ENCODE data around the gene DERL3. TPM values are rescaled to one million over a fixed set of nuclear protein-coding genes. Genes with fewer than 3 reads are reported as not detected.
"Not testable (repeated sequence)": the region's sequence is repeated elsewhere in the genome, so short reads cannot be mapped to it uniquely, and the experiment has no call there.

Gene DERL3
- polyA plus RNA-seq, 1 donor (not counting 4 experiments of a cell fraction or from before 2014, with no cell fraction given) = 0.05 TPM

DNA sequence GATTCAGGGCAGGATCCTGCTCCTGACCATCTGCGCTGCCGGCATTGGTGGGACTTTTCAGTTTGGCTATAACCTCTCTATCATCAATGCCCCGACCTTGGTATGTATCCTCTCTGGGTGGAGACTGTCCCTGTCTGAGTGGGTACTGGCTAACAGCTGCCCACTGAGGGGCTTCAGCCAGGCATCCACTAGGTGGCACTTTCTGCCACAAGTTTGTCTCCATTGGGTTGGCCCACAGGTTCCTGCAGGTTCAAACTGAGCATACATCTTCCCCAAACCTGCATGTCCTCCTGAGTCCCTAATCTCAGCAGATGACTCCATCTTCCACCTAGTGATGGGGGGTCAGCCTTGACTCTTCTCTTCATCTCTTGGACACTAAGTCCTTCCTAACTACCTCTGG, 23.3 kb upstream of the DERL3 start:
- Histone ChIP-seq H3K27me3 (ENCODE audit: control insufficient read depth, extremely low read depth, insufficient read depth, low read length) (no peaks in the 10 kb centered on the region), H3K27ac (ENCODE audit: control insufficient read depth, insufficient read depth, low read length) (no peak overlapping the region), H3K9ac (ENCODE audit: control insufficient read depth, extremely low read depth, insufficient read depth, low read length) (no peak overlapping the region), H3K4me1 (ENCODE audit: control insufficient read depth, extremely low read depth, insufficient read depth, low read length) (peaks cover 6% of the 10 kb centered on the region), H3K4me3 (ENCODE audit: control insufficient read depth in 2 of 3, extremely low read depth in 1 of 3, insufficient read depth in 2 of 3, low read depth in 1 of 3, low read length in 3 of 3) (no peak overlapping the region), H3K79me2 (ENCODE audit: control insufficient read depth, insufficient read depth, low read length) (no peaks in the 10 kb centered on the region), H4K20me1 (ENCODE audit: control insufficient read depth, extremely low read depth, insufficient read depth, low read length) (no peaks in the 10 kb centered on the region), H3K9me1 (ENCODE audit: control insufficient read depth, extremely low read depth, insufficient read depth, low read length) (no peaks in the 10 kb centered on the region), H2AFZ (ENCODE audit: control insufficient read depth, low read length) (no peak overlapping the region), H3K4me2 (ENCODE audit: control insufficient read depth, extremely low read depth, insufficient read depth, low read depth, low read length) (no peak overlapping the region), H3K9me3 (ENCODE audit: control insufficient read depth, low read depth, low read length) (no peaks in the 10 kb centered on the region), H3K36me3 (ENCODE audit: control insufficient read depth in 2 of 2, extremely low read depth in 1 of 2, insufficient read depth in 2 of 2, low read length in 2 of 2) (no peaks in the 10 kb centered on the region)
- DNase-seq (ENCODE audit: low read depth, low spot score) (no peak), FAIRE-seq (no peak)
- TF ChIP-seq EZH2 (IDR thresholded peaks at IDR 0.05; ENCODE audit: low read length) = no peak
- TF ChIP-seq, protein P1, sequence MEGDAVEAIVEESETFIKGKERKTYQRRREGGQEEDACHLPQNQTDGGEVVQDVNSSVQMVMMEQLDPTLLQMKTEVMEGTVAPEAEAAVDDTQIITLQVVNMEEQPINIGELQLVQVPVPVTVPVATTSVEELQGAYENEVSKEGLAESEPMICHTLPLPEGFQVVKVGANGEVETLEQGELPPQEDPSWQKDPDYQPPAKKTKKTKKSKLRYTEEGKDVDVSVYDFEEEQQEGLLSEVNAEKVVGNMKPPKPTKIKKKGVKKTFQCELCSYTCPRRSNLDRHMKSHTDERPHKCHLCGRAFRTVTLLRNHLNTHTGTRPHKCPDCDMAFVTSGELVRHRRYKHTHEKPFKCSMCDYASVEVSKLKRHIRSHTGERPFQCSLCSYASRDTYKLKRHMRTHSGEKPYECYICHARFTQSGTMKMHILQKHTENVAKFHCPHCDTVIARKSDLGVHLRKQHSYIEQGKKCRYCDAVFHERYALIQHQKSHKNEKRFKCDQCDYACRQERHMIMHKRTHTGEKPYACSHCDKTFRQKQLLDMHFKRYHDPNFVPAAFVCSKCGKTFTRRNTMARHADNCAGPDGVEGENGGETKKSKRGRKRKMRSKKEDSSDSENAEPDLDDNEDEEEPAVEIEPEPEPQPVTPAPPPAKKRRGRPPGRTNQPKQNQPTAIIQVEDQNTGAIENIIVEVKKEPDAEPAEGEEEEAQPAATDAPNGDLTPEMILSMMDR (optimal IDR thresholded peaks at IDR 0.05 in 1 of 3, IDR thresholded peaks at IDR 0.05 in 1 of 3, conservative IDR thresholded peaks at IDR 0.05 in 1 of 3; ENCODE audit: extremely low read depth in 1 of 3, insufficient read depth in 2 of 3, low read length in 3 of 3) = peak; percentile 64 to 85 (median 67)
- dilution Hi-C loops (cut with MboI; ENCODE audit: extremely low pct_ligation_motif_present, low sequenced_read_pairs) = no loop called here

GRCh38 chr22:23860187-23860586, 21.4 kb upstream of the DERL3 start:
- not testable (repeated sequence) for H3K36me3 ChIP-seq (ENCODE audit: control insufficient read depth in 2 of 2, extremely low read depth in 1 of 2, insufficient read depth in 2 of 2, low read length in 2 of 2); FAIRE-seq

GRCh38 chr22:23859201-23859600, 20.4 kb upstream of the DERL3 start:
- H3K4me1 ChIP-seq (ENCODE audit: control insufficient read depth, extremely low read depth, insufficient read depth, low read length) = peaks cover 10% of the 10 kb centered on the region
- no peaks in the 10 kb centered on the region for H3K36me3 ChIP-seq (ENCODE audit: control insufficient read depth in 2 of 2, extremely low read depth in 1 of 2, insufficient read depth in 2 of 2, low read length in 2 of 2)
- H3K4me3 ChIP-seq (ENCODE audit: control insufficient read depth in 2 of 3, extremely low read depth in 1 of 3, insufficient read depth in 2 of 3, low read depth in 1 of 3, low read length in 3 of 3) = no peak overlapping the region
- H3K27me3 ChIP-seq (ENCODE audit: control insufficient read depth, extremely low read depth, insufficient read depth, low read length) = no peaks in the 10 kb centered on the region
- no peak overlapping the region for H3K4me2 ChIP-seq (ENCODE audit: control insufficient read depth, extremely low read depth, insufficient read depth, low read depth, low read length)
- no peak for TF ChIP-seq EZH2 (IDR thresholded peaks at IDR 0.05; ENCODE audit: low read length)
- TF ChIP-seq, protein P1 (optimal IDR thresholded peaks at IDR 0.05 in 1 of 3, IDR thresholded peaks at IDR 0.05 in 1 of 3, conservative IDR thresholded peaks at IDR 0.05 in 1 of 3; ENCODE audit: extremely low read depth in 1 of 3, insufficient read depth in 2 of 3, low read length in 3 of 3) = no peak
- DNase-seq (ENCODE audit: low read depth, low spot score) (no peak), FAIRE-seq (no peak)
- no peaks in the 10 kb centered on the region for H3K9me3 ChIP-seq (ENCODE audit: control insufficient read depth, low read depth, low read length)
- no peak overlapping the region for H2AFZ ChIP-seq (ENCODE audit: control insufficient read depth, low read length)
- H3K9me1 ChIP-seq (ENCODE audit: control insufficient read depth, extremely low read depth, insufficient read depth, low read length) = no peaks in the 10 kb centered on the region
- dilution Hi-C loops (cut with MboI; ENCODE audit: extremely low pct_ligation_motif_present, low sequenced_read_pairs) = no loop called here
- no peaks in the 10 kb centered on the region for H4K20me1 ChIP-seq (ENCODE audit: control insufficient read depth, extremely low read depth, insufficient read depth, low read length)
- no peak overlapping the region for H3K27ac ChIP-seq (ENCODE audit: control insufficient read depth, insufficient read depth, low read length)
- H3K79me2 ChIP-seq (ENCODE audit: control insufficient read depth, insufficient read depth, low read length) = no peaks in the 10 kb centered on the region
- H3K9ac ChIP-seq (ENCODE audit: control insufficient read depth, extremely low read depth, insufficient read depth, low read length) = no peak overlapping the region

More at GRCh38 chr22:23860187-23860586, 21.4 kb upstream of the DERL3 start:
- H3K9me1 ChIP-seq (ENCODE audit: control insufficient read depth, extremely low read depth, insufficient read depth, low read length); dilution Hi-C loops (cut with MboI; ENCODE audit: extremely low pct_ligation_motif_present, low sequenced_read_pairs); DNase-seq (ENCODE audit: low read depth, low spot score); H3K9me3 ChIP-seq (ENCODE audit: control insufficient read depth, low read depth, low read length); H3K9ac ChIP-seq (ENCODE audit: control insufficient read depth, extremely low read depth, insufficient read depth, low read length); H3K79me2 ChIP-seq (ENCODE audit: control insufficient read depth, insufficient read depth, low read length); H4K20me1 ChIP-seq (ENCODE audit: control insufficient read depth, extremely low read depth, insufficient read depth, low read length); H3K27me3 ChIP-seq (ENCODE audit: control insufficient read depth, extremely low read depth, insufficient read depth, low read length); H2AFZ ChIP-seq (ENCODE audit: control insufficient read depth, low read length); H3K4me2 ChIP-seq (ENCODE audit: control insufficient read depth, extremely low read depth, insufficient read depth, low read depth, low read length); H3K27ac ChIP-seq (ENCODE audit: control insufficient read depth, insufficient read depth, low read length); H3K4me3 ChIP-seq (ENCODE audit: control insufficient read depth in 2 of 3, extremely low read depth in 1 of 3, insufficient read depth in 2 of 3, low read depth in 1 of 3, low read length in 3 of 3): not testable (repeated sequence)
- H3K4me1 ChIP-seq (ENCODE audit: control insufficient read depth, extremely low read depth, insufficient read depth, low read length) = peaks cover 10% of the 10 kb centered on the region
